Subcutaneous adipose tissue (tissue), 4 donors: ENCODE data around the gene PUDP. TPM values are rescaled to one million over a fixed set of nuclear protein-coding genes. Genes with fewer than 3 reads are reported as not detected.

Experiments used
- total RNA-seq, 4 donors: library from RNA; depleted of rRNA; stranded (reverse); fragments of >200 nt; gene quantifications; one replicate each; pipeline ENCODE4 v1.1.0, GENCODE V29; 2016
- TF ChIP-seq, protein P1 (sequence below): fragments of 450-650 bp; IDR thresholded peaks from one replicate; pipeline ENCODE4 v1.5.1; 2016; ENCODE audit warnings: low read depth, mild to moderate bottlenecking, control low read depth, antibody characterized with exemption, moderate library complexity

The PUDP gene
- total RNA-seq, 4 donors from 2014 or later = 7.9 to 23.3 (median 12.6) TPM

DNA sequence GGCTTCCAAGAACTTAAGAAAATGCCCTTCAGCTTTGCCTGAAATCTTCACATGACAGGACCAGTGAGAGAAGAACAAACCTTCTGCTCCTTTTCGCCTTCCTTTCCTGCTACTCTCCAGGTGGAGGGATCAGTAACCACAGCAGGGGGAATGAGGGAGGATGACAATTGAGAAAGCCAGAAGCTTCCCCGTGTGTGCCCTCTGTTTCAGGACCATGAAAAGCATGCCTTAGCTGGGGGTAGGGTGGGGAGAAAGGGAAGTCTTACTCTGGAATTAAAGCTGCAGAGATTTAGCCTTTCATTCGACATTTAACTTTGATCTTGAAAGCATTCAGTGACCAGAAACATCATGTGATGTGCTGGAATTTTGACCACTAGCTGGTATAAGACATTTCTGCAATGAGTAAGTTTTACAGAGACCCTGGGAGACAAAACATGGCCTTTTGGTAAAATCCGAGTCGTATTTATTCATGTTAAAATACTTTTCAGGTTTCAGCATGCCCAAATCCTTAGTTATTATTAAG lies 10.6 kb upstream of the PUDP start:
- TF ChIP-seq, protein P1, sequence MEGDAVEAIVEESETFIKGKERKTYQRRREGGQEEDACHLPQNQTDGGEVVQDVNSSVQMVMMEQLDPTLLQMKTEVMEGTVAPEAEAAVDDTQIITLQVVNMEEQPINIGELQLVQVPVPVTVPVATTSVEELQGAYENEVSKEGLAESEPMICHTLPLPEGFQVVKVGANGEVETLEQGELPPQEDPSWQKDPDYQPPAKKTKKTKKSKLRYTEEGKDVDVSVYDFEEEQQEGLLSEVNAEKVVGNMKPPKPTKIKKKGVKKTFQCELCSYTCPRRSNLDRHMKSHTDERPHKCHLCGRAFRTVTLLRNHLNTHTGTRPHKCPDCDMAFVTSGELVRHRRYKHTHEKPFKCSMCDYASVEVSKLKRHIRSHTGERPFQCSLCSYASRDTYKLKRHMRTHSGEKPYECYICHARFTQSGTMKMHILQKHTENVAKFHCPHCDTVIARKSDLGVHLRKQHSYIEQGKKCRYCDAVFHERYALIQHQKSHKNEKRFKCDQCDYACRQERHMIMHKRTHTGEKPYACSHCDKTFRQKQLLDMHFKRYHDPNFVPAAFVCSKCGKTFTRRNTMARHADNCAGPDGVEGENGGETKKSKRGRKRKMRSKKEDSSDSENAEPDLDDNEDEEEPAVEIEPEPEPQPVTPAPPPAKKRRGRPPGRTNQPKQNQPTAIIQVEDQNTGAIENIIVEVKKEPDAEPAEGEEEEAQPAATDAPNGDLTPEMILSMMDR = no peak

GRCh38 chrX:7156879-7157278 lies 8.9 kb upstream of the PUDP start:
- TF ChIP-seq, protein P1 = no peak

DNA sequence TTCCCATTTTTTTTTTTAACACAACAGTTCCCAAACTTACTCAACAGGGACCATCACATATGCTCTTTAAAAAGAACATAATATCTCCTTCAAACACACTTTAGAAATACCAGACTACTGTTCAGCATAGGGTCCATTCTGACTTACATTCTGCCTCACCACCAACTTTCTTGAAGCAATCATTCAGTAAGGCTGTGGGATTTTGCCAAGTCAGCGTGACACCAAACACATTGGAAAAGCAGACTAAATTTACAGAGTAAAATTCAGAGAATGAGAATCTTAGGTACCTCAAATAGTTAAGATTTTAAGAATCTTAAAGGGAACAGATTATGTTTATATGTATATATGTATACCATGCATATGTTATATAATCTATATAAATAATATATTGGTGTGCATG lies 7.2 kb upstream of the PUDP start:
- TF ChIP-seq, protein P1 = no peak

- TF ChIP-seq, protein P1 = no peak
Observed at GRCh38 chrX:7154041-7154597, 6.2 kb upstream of the PUDP start.

- TF ChIP-seq, protein P1 = no peak
Observed at GRCh38 chrX:7153231-7153630, 5.3 kb upstream of the PUDP start.

DNA sequence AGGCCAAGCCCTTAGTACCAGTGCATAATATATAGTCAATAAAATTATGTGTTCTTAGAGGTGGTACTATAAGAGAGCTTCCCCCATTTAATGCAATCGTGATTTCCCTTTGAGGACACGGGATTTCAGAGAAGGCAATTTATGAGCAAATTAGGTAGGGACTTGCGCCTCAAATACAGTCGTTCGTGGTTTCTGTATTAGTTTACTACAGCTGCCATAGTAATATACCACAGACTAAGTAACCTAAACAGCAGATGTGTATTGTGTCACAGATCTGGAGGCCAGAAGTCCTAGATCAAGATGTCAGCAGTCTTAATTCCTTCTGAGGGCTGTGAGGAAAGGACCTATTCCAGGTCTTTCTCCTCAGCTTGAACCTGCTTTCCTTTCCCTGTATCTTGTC lies 1.5 kb upstream of the PUDP start:
- TF ChIP-seq, protein P1 = no peak

DNA sequence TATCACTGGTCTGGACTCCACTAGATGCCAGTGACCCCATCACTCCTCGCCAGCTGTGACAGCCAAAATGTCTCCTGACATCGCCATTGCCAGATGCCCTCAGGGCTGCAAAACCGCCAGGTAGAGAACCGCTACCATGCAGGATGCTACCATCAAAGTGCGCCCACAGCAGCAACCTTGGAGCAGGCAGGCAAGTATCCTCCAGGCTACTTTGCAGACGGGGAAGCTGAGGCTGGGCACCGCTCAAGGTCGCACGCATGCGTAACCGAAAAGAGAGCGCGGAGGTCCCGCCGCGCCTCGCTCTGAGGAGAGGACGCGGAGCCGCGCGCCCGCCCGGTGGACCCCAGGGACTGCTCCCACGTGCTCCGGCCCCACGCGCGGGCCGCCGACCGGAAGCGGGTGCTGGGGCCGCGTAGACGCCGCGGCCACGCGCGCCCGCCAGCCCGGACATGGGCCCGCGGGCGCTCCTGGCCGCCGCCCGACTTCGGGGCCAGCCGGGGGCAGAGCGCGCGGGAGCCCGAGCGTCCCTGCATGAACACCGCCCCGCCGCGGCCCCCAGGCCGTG lies 458 bp downstream of the PUDP start, which contains the start of gene STS:
STS (plus strand) TSS at position 300 of the 565 bp plus-strand sequence. CDS start 105,488 bp downstream, outside the sequence.
- TF ChIP-seq, protein P1 = no peak
